OCI-LY7 (cell line): Measurements from ENCODE around the gene B9D2.

Source experiments
- EZH2phosphoT487 ChIP-seq: fragments of 200-600 bp; sonication (generic); IDR thresholded peaks from 2 replicates; pipeline ENCODE4 v1.6.1; 2018; ENCODE audit warnings: low read depth, borderline replicate concordance, mild to moderate bottlenecking, mixed run types, antibody characterized with exemption, low read length, moderate library complexity, mixed read lengths
- TF ChIP-seq, protein P1 (sequence below): fragments of 200-600 bp; sonication (generic); conservative IDR thresholded peaks from 2 replicates; pipeline ENCODE4 v1.5.1; 2014; ENCODE audit warnings: mild to moderate bottlenecking, antibody characterized with exemption, low read length, moderate library complexity, mixed read lengths

- TF ChIP-seq, protein P1, sequence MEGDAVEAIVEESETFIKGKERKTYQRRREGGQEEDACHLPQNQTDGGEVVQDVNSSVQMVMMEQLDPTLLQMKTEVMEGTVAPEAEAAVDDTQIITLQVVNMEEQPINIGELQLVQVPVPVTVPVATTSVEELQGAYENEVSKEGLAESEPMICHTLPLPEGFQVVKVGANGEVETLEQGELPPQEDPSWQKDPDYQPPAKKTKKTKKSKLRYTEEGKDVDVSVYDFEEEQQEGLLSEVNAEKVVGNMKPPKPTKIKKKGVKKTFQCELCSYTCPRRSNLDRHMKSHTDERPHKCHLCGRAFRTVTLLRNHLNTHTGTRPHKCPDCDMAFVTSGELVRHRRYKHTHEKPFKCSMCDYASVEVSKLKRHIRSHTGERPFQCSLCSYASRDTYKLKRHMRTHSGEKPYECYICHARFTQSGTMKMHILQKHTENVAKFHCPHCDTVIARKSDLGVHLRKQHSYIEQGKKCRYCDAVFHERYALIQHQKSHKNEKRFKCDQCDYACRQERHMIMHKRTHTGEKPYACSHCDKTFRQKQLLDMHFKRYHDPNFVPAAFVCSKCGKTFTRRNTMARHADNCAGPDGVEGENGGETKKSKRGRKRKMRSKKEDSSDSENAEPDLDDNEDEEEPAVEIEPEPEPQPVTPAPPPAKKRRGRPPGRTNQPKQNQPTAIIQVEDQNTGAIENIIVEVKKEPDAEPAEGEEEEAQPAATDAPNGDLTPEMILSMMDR: no peak
- TF ChIP-seq EZH2phosphoT487: no peak
These were observed 55.9 kb downstream of the B9D2 start for GRCh38 chr19:41307954-41308449.
